NT2/D1 (cell line): Measurements from ENCODE around the gene FBXO46.

ENCODE experiments used
- DNase-seq: peaks from one replicate; pipeline ENCODE4 v3.0.0-alpha.2; 2011; ENCODE audit warnings: low read depth, low spot score
- H3K27me3 ChIP-seq: 2 replicates; pipeline ENCODE4 v1.6.0; 2011; ENCODE audit warnings: mild to moderate bottlenecking; ENCODE audit not compliant: insufficient read length, insufficient read depth
- H3K36me3 ChIP-seq: 2 replicates; pipeline ENCODE4 v1.6.1; 2011; ENCODE audit warnings: mild to moderate bottlenecking, low read length, mixed read lengths; ENCODE audit not compliant: insufficient read depth, insufficient read length
- H3K4me1 ChIP-seq: 2 replicates; pipeline ENCODE4 v1.5.1; 2011; ENCODE audit not compliant: insufficient read depth, insufficient read length
- H3K4me3 ChIP-seq: 2 replicates; pipeline ENCODE4 v1.5.1; 2011; ENCODE audit warnings: low read depth; ENCODE audit not compliant: insufficient read length
- H3K9ac ChIP-seq: 2 replicates; pipeline ENCODE4 v1.6.0; 2011; ENCODE audit warnings: low read depth; ENCODE audit not compliant: insufficient read length
- H3K9me3 ChIP-seq: 2 replicates; pipeline ENCODE4 v1.5.1; 2011; ENCODE audit warnings: mild to moderate bottlenecking, low read length; ENCODE audit not compliant: insufficient read depth
- SUZ12 ChIP-seq: IDR thresholded peaks from 2 replicates; pipeline ENCODE4 v1.6.1; 2011; ENCODE audit not compliant: insufficient read length, insufficient read depth; ENCODE audit errors: extremely low read depth
- YY1 ChIP-seq: IDR thresholded peaks from 2 replicates; pipeline ENCODE4 v1.6.1; 2011; ENCODE audit not compliant: insufficient read length, insufficient read depth
- ZNF274 ChIP-seq: IDR thresholded peaks from 2 replicates; pipeline ENCODE4 v1.6.1; 2011; ENCODE audit warnings: mild to moderate bottlenecking, low read depth, low read length

FBXO46 gene

DNA sequence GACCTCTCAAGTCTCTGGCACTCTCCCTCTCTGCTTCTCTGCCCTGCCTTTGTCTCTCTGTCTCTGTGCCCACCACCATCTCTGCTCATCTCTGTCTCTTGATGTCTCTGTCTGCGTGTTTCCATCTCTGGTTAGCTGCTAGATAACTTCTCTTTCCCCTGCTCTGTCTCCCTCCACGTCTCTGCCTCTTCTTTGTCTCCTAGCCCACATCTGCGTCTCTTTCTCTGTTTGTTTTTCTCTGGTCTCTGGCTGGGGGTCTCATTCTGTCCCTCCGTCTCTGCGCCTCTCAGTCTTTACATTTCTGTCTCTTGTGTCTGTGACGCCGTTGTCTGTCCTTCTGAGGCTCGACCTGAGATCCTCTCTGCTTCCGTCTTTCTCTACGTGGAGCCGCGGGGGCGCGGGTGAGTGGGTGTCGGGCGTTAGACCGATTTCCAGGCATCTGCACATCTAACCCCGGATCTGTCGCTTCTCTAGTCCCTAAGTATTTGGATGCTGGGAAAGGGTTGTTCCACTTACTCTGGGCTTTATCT lies 62.3 kb downstream of the FBXO46 start:
- peak overlapping the region; percentile 61 for H3K9ac ChIP-seq
- H3K4me1 ChIP-seq, result peaks cover 6% of the 10 kb centered on the region
- H3K9me3 ChIP-seq, result no peaks in the 10 kb centered on the region
- no peak for DNase-seq
- no peaks in the 10 kb centered on the region for H3K36me3 ChIP-seq
- H3K27me3 ChIP-seq, result peaks cover 32% of the 10 kb centered on the region
- H3K4me3 ChIP-seq, result peak overlapping the region; percentile 46
- TF ChIP-seq SUZ12 (no peak), ZNF274 (no peak), YY1 (no peak)

GRCh38 chr19:45667620-45668341 lies 62.9 kb downstream of the FBXO46 start, which contains the start of gene GIPR:
GIPR (plus strand) TSS chr19:45668221; CDS start chr19:45669521, 1,300 bp downstream.
- peak within 1 kb of the TSS; percentile 61 for H3K9ac ChIP-seq
- no peak for DNase-seq

DNA sequence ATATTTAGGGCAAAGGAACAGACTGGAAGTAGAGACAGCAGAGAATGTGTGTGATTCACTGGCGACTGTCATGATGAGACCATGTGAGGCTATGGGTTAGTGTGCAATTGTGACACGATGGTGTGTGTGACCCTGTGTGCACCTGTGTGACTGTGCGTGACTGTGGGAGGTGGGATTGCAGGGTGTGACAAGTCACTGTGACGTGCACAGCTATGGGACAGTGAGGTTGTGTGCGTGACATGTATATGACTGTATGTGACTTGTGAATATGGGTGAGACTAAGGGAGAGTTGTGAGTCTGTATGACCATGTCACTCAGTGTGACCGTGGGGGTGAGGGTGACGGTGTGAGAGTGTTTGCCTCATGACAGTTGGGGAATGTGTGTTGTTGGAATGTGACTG lies 66.1 kb downstream of the FBXO46 start:
- Histone ChIP-seq H3K9ac (no peak overlapping the region), H3K9me3 (no peaks in the 10 kb centered on the region), H3K4me1 (peaks cover 8% of the 10 kb centered on the region), H3K36me3 (no peaks in the 10 kb centered on the region), H3K4me3 (no peak overlapping the region), H3K27me3 (peaks cover 18% of the 10 kb centered on the region)
- TF ChIP-seq SUZ12 (no peak), ZNF274 (no peak), YY1 (no peak)
- DNase-seq, result no peak

More at GRCh38 chr19:45667620-45668341, 62.9 kb downstream of the FBXO46 start, which contains the start of gene GIPR:
- H3K36me3 ChIP-seq, result no peaks in the 10 kb centered on the region
- H3K4me1 ChIP-seq, result peaks cover 6% of the 10 kb centered on the region
- H3K4me3 ChIP-seq, result peak within 1 kb of the TSS; percentile 46
- H3K27me3 ChIP-seq, result peaks cover 32% of the 10 kb centered on the region
- no peak for TF ChIP-seq ZNF274
- TF ChIP-seq YY1, result no peak
- TF ChIP-seq SUZ12, result no peak
- H3K9me3 ChIP-seq, result no peaks in the 10 kb centered on the region

- Histone ChIP-seq H3K4me3 (no peak overlapping the region), H3K36me3 (no peaks in the 10 kb centered on the region), H3K27me3 (peaks cover 10% of the 10 kb centered on the region), H3K9me3 (no peaks in the 10 kb centered on the region), H3K4me1 (peaks cover 8% of the 10 kb centered on the region), H3K9ac (no peak overlapping the region)
- no peak for DNase-seq
- no peak for TF ChIP-seq YY1
- TF ChIP-seq SUZ12, result no peak
- TF ChIP-seq ZNF274, result no peak
These were observed 66.9 kb downstream of the FBXO46 start for GRCh38 chr19:45663800-45664199.

GRCh38 chr19:45660636-45661035 lies 70.1 kb downstream of the FBXO46 start:
- TF ChIP-seq YY1 (no peak), ZNF274 (no peak), SUZ12 (no peak)
- Histone ChIP-seq H3K4me3 (no peak overlapping the region), H3K9me3 (no peaks in the 10 kb centered on the region), H3K36me3 (no peaks in the 10 kb centered on the region), H3K9ac (peak overlapping the region; percentile 21), H3K27me3 (no peaks in the 10 kb centered on the region), H3K4me1 (peaks cover 7% of the 10 kb centered on the region)
- no peak for DNase-seq
